ENCODE measurements around the gene ZNF786. TPM values are rescaled to one million over a fixed set of nuclear protein-coding genes. Genes with fewer than 3 reads are reported as not detected.
"Not testable (repeated sequence)": the region's sequence is repeated elsewhere in the genome, so short reads cannot be mapped to it uniquely, and the experiment has no call there.

ZNF786 gene
- total RNA-seq, 1 donor from 2014 or later: 16.2 TPM

GRCh38 chr7:149103424-149103823 lies 12.9 kb upstream of the ZNF786 start:
- Mint-ChIP-seq H3K4me3 (no peak overlapping the region), H3K36me3 (ENCODE audit: low read depth) (no peaks in the 10 kb centered on the region), H3K27ac (ENCODE audit: unreplicated experiment) (no peak overlapping the region), H3K27me3 (ENCODE audit: low read depth) (no peaks in the 10 kb centered on the region), H3K4me1 (no peaks in the 10 kb centered on the region), H3K9me3 (no peaks in the 10 kb centered on the region)
- TF ChIP-seq CTCF (conservative IDR thresholded peaks at IDR 0.05): no peak
- DNase-seq (ENCODE audit: low read depth, low spot score): no peak

GRCh38 chr7:149102666-149103065 lies 12.1 kb upstream of the ZNF786 start:
- no peak for DNase-seq (ENCODE audit: low read depth, low spot score)
- H3K4me1 Mint-ChIP-seq: no peaks in the 10 kb centered on the region
- H3K27me3 Mint-ChIP-seq (ENCODE audit: low read depth): no peaks in the 10 kb centered on the region
- no peak for TF ChIP-seq CTCF (conservative IDR thresholded peaks at IDR 0.05)
- H3K4me3 Mint-ChIP-seq: no peak overlapping the region
- no peaks in the 10 kb centered on the region for H3K36me3 Mint-ChIP-seq (ENCODE audit: low read depth)
- H3K9me3 Mint-ChIP-seq: no peaks in the 10 kb centered on the region
- H3K27ac Mint-ChIP-seq (ENCODE audit: unreplicated experiment): no peak overlapping the region

GRCh38 chr7:149100821-149101220 lies 10.3 kb upstream of the ZNF786 start:
- Mint-ChIP-seq H3K9me3 (no peaks in the 10 kb centered on the region), H3K36me3 (ENCODE audit: low read depth) (no peaks in the 10 kb centered on the region), H3K4me1 (no peaks in the 10 kb centered on the region), H3K27me3 (ENCODE audit: low read depth) (no peaks in the 10 kb centered on the region), H3K4me3 (no peak overlapping the region), H3K27ac (ENCODE audit: unreplicated experiment) (no peak overlapping the region)
- TF ChIP-seq CTCF (conservative IDR thresholded peaks at IDR 0.05): no peak
- DNase-seq (ENCODE audit: low read depth, low spot score): no peak

- no peak for DNase-seq (ENCODE audit: low read depth, low spot score)
- H3K4me1 Mint-ChIP-seq: no peaks in the 10 kb centered on the region
- no peak overlapping the region for H3K27ac Mint-ChIP-seq (ENCODE audit: unreplicated experiment)
- TF ChIP-seq CTCF (conservative IDR thresholded peaks at IDR 0.05): no peak
- no peaks in the 10 kb centered on the region for H3K36me3 Mint-ChIP-seq (ENCODE audit: low read depth)
- H3K9me3 Mint-ChIP-seq: no peaks in the 10 kb centered on the region
- H3K27me3 Mint-ChIP-seq (ENCODE audit: low read depth): no peaks in the 10 kb centered on the region
- no peak overlapping the region for H3K4me3 Mint-ChIP-seq
These were observed 8.5 kb upstream of the ZNF786 start for GRCh38 chr7:149099058-149099457.

- Mint-ChIP-seq H3K36me3 (ENCODE audit: low read depth) (no peaks in the 10 kb centered on the region), H3K4me3 (no peak overlapping the region), H3K9me3 (no peaks in the 10 kb centered on the region), H3K4me1 (no peaks in the 10 kb centered on the region), H3K27ac (ENCODE audit: unreplicated experiment) (no peak overlapping the region), H3K27me3 (ENCODE audit: low read depth) (no peaks in the 10 kb centered on the region)
- DNase-seq (ENCODE audit: low read depth, low spot score): no peak
- TF ChIP-seq CTCF (conservative IDR thresholded peaks at IDR 0.05): no peak
These were observed 6.6 kb upstream of the ZNF786 start for GRCh38 chr7:149097088-149097487.

GRCh38 chr7:149093228-149093627 lies 2.7 kb upstream of the ZNF786 start:
- H3K9me3 Mint-ChIP-seq: peaks cover 2% of the 10 kb centered on the region
- no peak overlapping the region for H3K27ac Mint-ChIP-seq (ENCODE audit: unreplicated experiment)
- TF ChIP-seq CTCF (conservative IDR thresholded peaks at IDR 0.05): no peak
- peaks cover 5% of the 10 kb centered on the region for H3K36me3 Mint-ChIP-seq (ENCODE audit: low read depth)
- H3K4me3 Mint-ChIP-seq: peak overlapping the region; percentile 77
- DNase-seq (ENCODE audit: low read depth, low spot score): no peak
- peaks cover 15% of the 10 kb centered on the region for H3K4me1 Mint-ChIP-seq
- no peaks in the 10 kb centered on the region for H3K27me3 Mint-ChIP-seq (ENCODE audit: low read depth)

- H3K36me3 Mint-ChIP-seq (ENCODE audit: low read depth); H3K27ac Mint-ChIP-seq (ENCODE audit: unreplicated experiment); H3K9me3 Mint-ChIP-seq; DNase-seq (ENCODE audit: low read depth, low spot score); H3K27me3 Mint-ChIP-seq (ENCODE audit: low read depth): not testable (repeated sequence)
- Mint-ChIP-seq H3K4me3 (peak overlapping the region; percentile 31), H3K4me1 (peaks cover 19% of the 10 kb centered on the region)
These were observed 1.7 kb upstream of the ZNF786 start for GRCh38 chr7:149092244-149092643.

Data from neural crest cell (in vitro differentiated cells).